ENCODE results near the gene MTARC1. TPM values are rescaled to one million over a fixed set of nuclear protein-coding genes. Genes with fewer than 3 reads are reported as not detected.

MTARC1 gene
- polyA plus RNA-seq, 1 donor (not counting 4 experiments of a cell fraction or from before 2014, with no cell fraction given) = 2.1 TPM

- TF ChIP-seq CTCF (optimal IDR thresholded peaks at IDR 0.05 in 1 of 3, IDR thresholded peaks at IDR 0.05 in 1 of 3, conservative IDR thresholded peaks at IDR 0.05 in 1 of 3; ENCODE audit: extremely low read depth in 1 of 3, insufficient read depth in 2 of 3, low read length in 3 of 3) = no peak
- Histone ChIP-seq H3K4me1 (ENCODE audit: control insufficient read depth, extremely low read depth, insufficient read depth, low read length) (no peaks in the 10 kb centered on the region), H3K9ac (ENCODE audit: control insufficient read depth, extremely low read depth, insufficient read depth, low read length) (no peak overlapping the region), H4K20me1 (ENCODE audit: control insufficient read depth, extremely low read depth, insufficient read depth, low read length) (no peaks in the 10 kb centered on the region), H3K27ac (ENCODE audit: control insufficient read depth, insufficient read depth, low read length) (no peak overlapping the region), H3K4me3 (ENCODE audit: control insufficient read depth in 2 of 3, extremely low read depth in 1 of 3, insufficient read depth in 2 of 3, low read depth in 1 of 3, low read length in 3 of 3) (no peak overlapping the region), H3K9me3 (ENCODE audit: control insufficient read depth, low read depth, low read length) (no peaks in the 10 kb centered on the region), H3K9me1 (ENCODE audit: control insufficient read depth, extremely low read depth, insufficient read depth, low read length) (no peaks in the 10 kb centered on the region), H3K4me2 (ENCODE audit: control insufficient read depth, extremely low read depth, insufficient read depth, low read depth, low read length) (no peak overlapping the region), H3K36me3 (ENCODE audit: control insufficient read depth in 2 of 2, extremely low read depth in 1 of 2, insufficient read depth in 2 of 2, low read length in 2 of 2) (no peaks in the 10 kb centered on the region), H2AFZ (ENCODE audit: control insufficient read depth, low read length) (no peak overlapping the region), H3K27me3 (ENCODE audit: control insufficient read depth, extremely low read depth, insufficient read depth, low read length) (no peaks in the 10 kb centered on the region), H3K79me2 (ENCODE audit: control insufficient read depth, insufficient read depth, low read length) (no peaks in the 10 kb centered on the region)
- dilution Hi-C loops (cut with MboI; ENCODE audit: extremely low pct_ligation_motif_present, low sequenced_read_pairs) = no loop called here
- FAIRE-seq (no peak), DNase-seq (ENCODE audit: low read depth, low spot score) (no peak)
Measured at GRCh38 chr1:220769205-220769604, 17.5 kb upstream of the MTARC1 start.

- H3K4me2 ChIP-seq (ENCODE audit: control insufficient read depth, extremely low read depth, insufficient read depth, low read depth, low read length) = no peak overlapping the region
- H3K4me3 ChIP-seq (ENCODE audit: control insufficient read depth in 2 of 3, extremely low read depth in 1 of 3, insufficient read depth in 2 of 3, low read depth in 1 of 3, low read length in 3 of 3) = no peak overlapping the region
- H3K4me1 ChIP-seq (ENCODE audit: control insufficient read depth, extremely low read depth, insufficient read depth, low read length) = no peaks in the 10 kb centered on the region
- H3K27ac ChIP-seq (ENCODE audit: control insufficient read depth, insufficient read depth, low read length) = no peak overlapping the region
- no peaks in the 10 kb centered on the region for H3K36me3 ChIP-seq (ENCODE audit: control insufficient read depth in 2 of 2, extremely low read depth in 1 of 2, insufficient read depth in 2 of 2, low read length in 2 of 2)
- H2AFZ ChIP-seq (ENCODE audit: control insufficient read depth, low read length) = no peak overlapping the region
- H3K9me3 ChIP-seq (ENCODE audit: control insufficient read depth, low read depth, low read length) = no peaks in the 10 kb centered on the region
- no peak overlapping the region for H3K9ac ChIP-seq (ENCODE audit: control insufficient read depth, extremely low read depth, insufficient read depth, low read length)
- TF ChIP-seq EZH2 (IDR thresholded peaks at IDR 0.05; ENCODE audit: low read length) = no peak
- TF ChIP-seq CTCF (optimal IDR thresholded peaks at IDR 0.05 in 1 of 3, IDR thresholded peaks at IDR 0.05 in 1 of 3, conservative IDR thresholded peaks at IDR 0.05 in 1 of 3; ENCODE audit: extremely low read depth in 1 of 3, insufficient read depth in 2 of 3, low read length in 3 of 3) = no peak
- H3K79me2 ChIP-seq (ENCODE audit: control insufficient read depth, insufficient read depth, low read length) = no peaks in the 10 kb centered on the region
- no peaks in the 10 kb centered on the region for H3K27me3 ChIP-seq (ENCODE audit: control insufficient read depth, extremely low read depth, insufficient read depth, low read length)
- no peaks in the 10 kb centered on the region for H3K9me1 ChIP-seq (ENCODE audit: control insufficient read depth, extremely low read depth, insufficient read depth, low read length)
- FAIRE-seq = no peak
- dilution Hi-C loops (cut with MboI; ENCODE audit: extremely low pct_ligation_motif_present, low sequenced_read_pairs) = no loop called here
- no peaks in the 10 kb centered on the region for H4K20me1 ChIP-seq (ENCODE audit: control insufficient read depth, extremely low read depth, insufficient read depth, low read length)
- no peak for DNase-seq (ENCODE audit: low read depth, low spot score)
Measured at GRCh38 chr1:220770245-220770913, 16.3 kb upstream of the MTARC1 start.

Measured in keratinocyte (primary cell).